ENCODE measurements around the gene LY9. TPM values are rescaled to one million over a fixed set of nuclear protein-coding genes. Genes with fewer than 3 reads are reported as not detected.

The LY9 gene
- total and polyA plus RNA-seq, 4 donors = 0.10 to 0.35 (median 0.15) TPM; not detected in 1

- no peak overlapping the region for H3K27ac ChIP-seq (ENCODE audit: low read depth, low read length)
- no peaks in the 10 kb centered on the region for H3K9me3 ChIP-seq (ENCODE audit: control insufficient read depth, insufficient read depth, low read length)
- H3K4me1 ChIP-seq (ENCODE audit: control insufficient read depth, insufficient read depth, low read length) = no peaks in the 10 kb centered on the region
- WGBS (ENCODE audit: insufficient coverage) = 61% methylated on average over 5 of the region's 8 CpGs
- no peaks in the 10 kb centered on the region for H3K36me3 ChIP-seq (ENCODE audit: control insufficient read depth, insufficient read depth, low read length)
- DNase-seq (ENCODE audit: low read depth in 4 of 6, low spot score in 6 of 6) = peak in 2 of 6 donors; percentile 13 to 37
- H3K27me3 ChIP-seq (ENCODE audit: control insufficient read depth, insufficient read depth, low read length) = no peaks in the 10 kb centered on the region
- H3K4me3 ChIP-seq (ENCODE audit: low read depth, low read length) = no peak overlapping the region
Observed at GRCh38 chr1:160830321-160831153, 34.6 kb downstream of the LY9 start.

- H3K27ac ChIP-seq (ENCODE audit: low read depth, low read length) = no peak overlapping the region
- no peaks in the 10 kb centered on the region for H3K27me3 ChIP-seq (ENCODE audit: control insufficient read depth, insufficient read depth, low read length)
- peaks cover 22% of the 10 kb centered on the region for H3K4me1 ChIP-seq (ENCODE audit: control insufficient read depth, insufficient read depth, low read length)
- H3K9me3 ChIP-seq (ENCODE audit: control insufficient read depth, insufficient read depth, low read length) = no peaks in the 10 kb centered on the region
- DNase-seq (ENCODE audit: low read depth in 4 of 6, low spot score in 6 of 6) = peak in 1 of 6 donors; percentile 28
- 100% methylated on average over 1 of the region's 3 CpGs for WGBS (ENCODE audit: insufficient coverage)
- no peaks in the 10 kb centered on the region for H3K36me3 ChIP-seq (ENCODE audit: control insufficient read depth, insufficient read depth, low read length)
- no peak overlapping the region for H3K4me3 ChIP-seq (ENCODE audit: low read depth, low read length)
Observed at GRCh38 chr1:160834945-160835565, 39.1 kb downstream of the LY9 start.

- no peaks in the 10 kb centered on the region for H3K27me3 ChIP-seq (ENCODE audit: control insufficient read depth, insufficient read depth, low read length)
- WGBS (ENCODE audit: insufficient coverage) = 83% methylated on average over 2 of the region's 3 CpGs
- no peaks in the 10 kb centered on the region for H3K9me3 ChIP-seq (ENCODE audit: control insufficient read depth, insufficient read depth, low read length)
- DNase-seq (ENCODE audit: low read depth in 4 of 6, low spot score in 6 of 6) = no peak
- H3K27ac ChIP-seq (ENCODE audit: low read depth, low read length) = no peak overlapping the region
- no peaks in the 10 kb centered on the region for H3K36me3 ChIP-seq (ENCODE audit: control insufficient read depth, insufficient read depth, low read length)
- peaks cover 22% of the 10 kb centered on the region for H3K4me1 ChIP-seq (ENCODE audit: control insufficient read depth, insufficient read depth, low read length)
- no peak overlapping the region for H3K4me3 ChIP-seq (ENCODE audit: low read depth, low read length)
Observed at GRCh38 chr1:160835751-160836150, 39.8 kb downstream of the LY9 start.

- no peak for DNase-seq (ENCODE audit: low read depth in 4 of 6, low spot score in 6 of 6)
Observed at GRCh38 chr1:160836561-160836960, 40.6 kb downstream of the LY9 start.

GRCh38 chr1:160836981-160837557 lies 41.1 kb downstream of the LY9 start:
- WGBS (ENCODE audit: insufficient coverage) = 77% methylated on average over 3 of the region's 4 CpGs
- H3K4me1 ChIP-seq (ENCODE audit: control insufficient read depth, insufficient read depth, low read length) = peaks cover 22% of the 10 kb centered on the region
- no peaks in the 10 kb centered on the region for H3K27me3 ChIP-seq (ENCODE audit: control insufficient read depth, insufficient read depth, low read length)
- no peaks in the 10 kb centered on the region for H3K9me3 ChIP-seq (ENCODE audit: control insufficient read depth, insufficient read depth, low read length)
- peak overlapping the region; percentile 40 for H3K27ac ChIP-seq (ENCODE audit: low read depth, low read length)
- no peaks in the 10 kb centered on the region for H3K36me3 ChIP-seq (ENCODE audit: control insufficient read depth, insufficient read depth, low read length)
- H3K4me3 ChIP-seq (ENCODE audit: low read depth, low read length) = no peak overlapping the region
- DNase-seq (ENCODE audit: low read depth in 4 of 6, low spot score in 6 of 6) = peak in 1 of 6 donors; percentile 6

More at GRCh38 chr1:160836561-160836960, 40.6 kb downstream of the LY9 start:
- Histone ChIP-seq H3K27ac (ENCODE audit: low read depth, low read length) (peak overlapping the region; percentile 40), H3K4me3 (ENCODE audit: low read depth, low read length) (no peak overlapping the region), H3K36me3 (ENCODE audit: control insufficient read depth, insufficient read depth, low read length) (no peaks in the 10 kb centered on the region), H3K9me3 (ENCODE audit: control insufficient read depth, insufficient read depth, low read length) (no peaks in the 10 kb centered on the region), H3K4me1 (ENCODE audit: control insufficient read depth, insufficient read depth, low read length) (peaks cover 22% of the 10 kb centered on the region), H3K27me3 (ENCODE audit: control insufficient read depth, insufficient read depth, low read length) (no peaks in the 10 kb centered on the region)
- 50% methylated on average over 2 of the region's 3 CpGs for WGBS (ENCODE audit: insufficient coverage)

GRCh38 chr1:160837558-160838205 lies 41.7 kb downstream of the LY9 start:
- H3K27ac ChIP-seq (ENCODE audit: low read depth, low read length) = peak overlapping the region; percentile 64
- no peaks in the 10 kb centered on the region for H3K9me3 ChIP-seq (ENCODE audit: control insufficient read depth, insufficient read depth, low read length)
- H3K27me3 ChIP-seq (ENCODE audit: control insufficient read depth, insufficient read depth, low read length) = no peaks in the 10 kb centered on the region
- no peak overlapping the region for H3K4me3 ChIP-seq (ENCODE audit: low read depth, low read length)
- no peaks in the 10 kb centered on the region for H3K36me3 ChIP-seq (ENCODE audit: control insufficient read depth, insufficient read depth, low read length)
- H3K4me1 ChIP-seq (ENCODE audit: control insufficient read depth, insufficient read depth, low read length) = peaks cover 22% of the 10 kb centered on the region
- WGBS (ENCODE audit: insufficient coverage) = 59% methylated on average over 9 of the region's 9 CpGs
- peak in 4 of 6 donors; percentile 19 to 68 (median 51) for DNase-seq (ENCODE audit: low read depth in 4 of 6, low spot score in 6 of 6)

- WGBS (ENCODE audit: insufficient coverage) = 89% methylated on average over 6 of the region's 7 CpGs
- DNase-seq (ENCODE audit: low read depth in 4 of 6, low spot score in 6 of 6) = no peak
- peaks cover 22% of the 10 kb centered on the region for H3K4me1 ChIP-seq (ENCODE audit: control insufficient read depth, insufficient read depth, low read length)
- H3K27ac ChIP-seq (ENCODE audit: low read depth, low read length) = no peak overlapping the region
- H3K36me3 ChIP-seq (ENCODE audit: control insufficient read depth, insufficient read depth, low read length) = no peaks in the 10 kb centered on the region
- H3K4me3 ChIP-seq (ENCODE audit: low read depth, low read length) = no peak overlapping the region
- no peaks in the 10 kb centered on the region for H3K9me3 ChIP-seq (ENCODE audit: control insufficient read depth, insufficient read depth, low read length)
- no peaks in the 10 kb centered on the region for H3K27me3 ChIP-seq (ENCODE audit: control insufficient read depth, insufficient read depth, low read length)
Observed at GRCh38 chr1:160838888-160839287, 42.9 kb downstream of the LY9 start.

- no peaks in the 10 kb centered on the region for H3K9me3 ChIP-seq (ENCODE audit: control insufficient read depth, insufficient read depth, low read length)
- H3K36me3 ChIP-seq (ENCODE audit: control insufficient read depth, insufficient read depth, low read length) = no peaks in the 10 kb centered on the region
- H3K4me3 ChIP-seq (ENCODE audit: low read depth, low read length) = no peak overlapping the region
- peaks cover 22% of the 10 kb centered on the region for H3K4me1 ChIP-seq (ENCODE audit: control insufficient read depth, insufficient read depth, low read length)
- no peak for DNase-seq (ENCODE audit: low read depth in 4 of 6, low spot score in 6 of 6)
- H3K27me3 ChIP-seq (ENCODE audit: control insufficient read depth, insufficient read depth, low read length) = no peaks in the 10 kb centered on the region
- WGBS (ENCODE audit: insufficient coverage) = 100% methylated on average over 1 of the region's 2 CpGs
- H3K27ac ChIP-seq (ENCODE audit: low read depth, low read length) = no peak overlapping the region
Observed at GRCh38 chr1:160839746-160840145, 43.8 kb downstream of the LY9 start.

GRCh38 chr1:160841079-160841478 lies 45.1 kb downstream of the LY9 start:
- no peaks in the 10 kb centered on the region for H3K36me3 ChIP-seq (ENCODE audit: control insufficient read depth, insufficient read depth, low read length)
- DNase-seq (ENCODE audit: low read depth in 4 of 6, low spot score in 6 of 6) = no peak
- peaks cover 22% of the 10 kb centered on the region for H3K4me1 ChIP-seq (ENCODE audit: control insufficient read depth, insufficient read depth, low read length)
- 100% methylated on average over 3 of the region's 4 CpGs for whole genome bisulfite sequencing (ENCODE audit: insufficient coverage)
- no peaks in the 10 kb centered on the region for H3K27me3 ChIP-seq (ENCODE audit: control insufficient read depth, insufficient read depth, low read length)
- no peaks in the 10 kb centered on the region for H3K9me3 ChIP-seq (ENCODE audit: control insufficient read depth, insufficient read depth, low read length)
- H3K4me3 ChIP-seq (ENCODE audit: low read depth, low read length) = no peak overlapping the region
- no peak overlapping the region for H3K27ac ChIP-seq (ENCODE audit: low read depth, low read length)

Data from spinal cord (tissue), 10 donors.